Ovary (tissue), 9 donors: ENCODE results near the gene JUNB. TPM values are rescaled to one million over a fixed set of nuclear protein-coding genes. Genes with fewer than 3 reads are reported as not detected.

Experiments
- DNase-seq, 5 donors: peaks; one replicate each; pipeline ENCODE4 v3.0.0-alpha.2; 2019 to 2020
- H3K27ac ChIP-seq, 2 donors: fragments of 200-600 bp; one replicate each; pipeline versions ENCODE4 v1.5.1 to v1.8.0; 2019 to 2022
- H3K27me3 ChIP-seq: fragments of 200-600 bp; one replicate; pipeline ENCODE4 v1.8.0; 2022
- H3K36me3 ChIP-seq: fragments of 200-600 bp; sonication (generic); one replicate; pipeline ENCODE4 v1.5.1; 2019
- H3K4me1 ChIP-seq: one replicate; pipeline ENCODE4 v1.8.1; 2013; ENCODE audit warnings: mild to moderate bottlenecking, moderate library complexity; ENCODE audit not compliant: insufficient read depth
- H3K4me3 ChIP-seq: fragments of 200-600 bp; sonication (generic); one replicate; pipeline ENCODE4 v1.5.1; 2017
- H3K9me3 ChIP-seq, 2 donors: fragments of 200-600 bp in 1 of 2; sonication (generic) in 1 of 2; one replicate each; pipeline versions ENCODE4 v1.5.1 to v1.8.1; 2013 to 2019; ENCODE audit warnings: mild to moderate bottlenecking in 1 of 2, moderate library complexity in 1 of 2
- CTCF ChIP-seq, 3 donors: fragments of 450-650 bp in 2 of 3; fragments of 200-600 bp in 1 of 3; IDR thresholded peaks; one replicate each; pipeline versions ENCODE4 v1.5.1 to v1.8.0; 2016 to 2022; ENCODE audit warnings: antibody characterized with exemption in 3 of 3, mild to moderate bottlenecking in 1 of 3
- EP300 ChIP-seq: sonication (generic); formaldehyde crosslinking; IDR thresholded peaks from one replicate; pipeline ENCODE4 v1.6.1; 2017; ENCODE audit warnings: antibody characterized with exemption
- POLR2A ChIP-seq: fragments of 450-650 bp; IDR thresholded peaks from one replicate; pipeline ENCODE4 v1.6.1; 2017; ENCODE audit warnings: antibody characterized with exemption, mild to moderate bottlenecking, moderate library complexity
- WGBS, 3 donors: extraction: QIAGEN DNeasy Blood & Tissue Kit in 1 of 3; methylation state at CpG; one replicate each; pipeline versions ENCODE4 v1.1.5 to v1.1.7; 2013 to 2017; 5-methylcytosine and 5-hydroxymethylcytosine counted together
- intact Hi-C, 4 donors: fragments of 100-400 bp; cut with DNase I; formaldehyde crosslinking; loops; one replicate each; pipeline versions ENCODE4 v1.11.0 to v1.15.1; 2022 to 2023
- polyA plus RNA-seq, 2 donors: library from polyadenylated mRNA; stranded (reverse); fragments of 200-250 nt in 1 of 2; fragments of 350-450 nt in 1 of 2; fragmentation: Illumina TruSeq in 1 of 2; extraction: RNeasy Lipid Tissue Mini Kit (QIAGEN cat#74804) in 1 of 2; gene quantifications; one replicate each; pipeline ENCODE4 v1.2.3, GENCODE V29; 2013 to 2014
- total RNA-seq, 7 donors: library from RNA; depleted of rRNA in 2 of 7; stranded (reverse); fragments of >200 nt in 2 of 7; fragmentation: NEBNext Ultra II Directional in 3 of 7; extraction: Animal tissue kit (Norgen Biotek cat#: 25700) in 3 of 7; gene quantifications; one replicate each; pipeline versions ENCODE4 v1.1.0 to v1.2.4, GENCODE V29; 2016 to 2023
- donor health status: DM: no; HTN: no; CAD: no; lungs with moderate emphysema.
- donor health status: DM: no; HTN: no; CAD: no.
- donor health status: Bipolar disorder and iron deficiency.
- donor health status: DM: yes; HTN: yes; CAD: no.
- donor health status: DM: no; HTN: no; CAD: no.
- donor health status: DM: yes; HTN: yes; CAD: no.

The JUNB gene
- total and polyA plus RNA-seq, 9 donors, result 6.8 to 3,039 (median 413) TPM

GRCh38 chr19:12769689-12770088 lies 21.6 kb upstream of the JUNB start:
- no peaks in the 10 kb centered on the region for H3K27me3 ChIP-seq
- H3K36me3 ChIP-seq, result no peaks in the 10 kb centered on the region
- 61 to 66% (median 64%) methylated on average over 36 to 37 of the region's 37 CpGs for WGBS, 3 donors
- no peaks in the 10 kb centered on the region for H3K9me3 ChIP-seq
- no peaks in the 10 kb centered on the region for H3K4me1 ChIP-seq
- TF ChIP-seq POLR2A (no peak), CTCF (IDR thresholded peaks at IDR 0.05) (no peak), EP300 (no peak)
- H3K4me3 ChIP-seq, result no peak overlapping the region
- DNase-seq, result no peak
- intact Hi-C loops, result loop anchor here (5.0 kb wide), 3 partner anchors 33 to 78 kb away; partner anchors contain the start of genes PRDX2 (in 3 of the 4), THSD8 (in 3 of the 4) and RNASEH2A (in 1 of the 4)
- no peak overlapping the region for H3K27ac ChIP-seq

GRCh38 chr19:12770922-12771321 lies 20.4 kb upstream of the JUNB start:
- Histone ChIP-seq H3K27me3 (no peaks in the 10 kb centered on the region), H3K36me3 (no peaks in the 10 kb centered on the region), H3K4me1 (peaks cover 4% of the 10 kb centered on the region), H3K27ac (no peak overlapping the region), H3K9me3 (no peaks in the 10 kb centered on the region), H3K4me3 (no peak overlapping the region)
- intact Hi-C loops, result loop anchor here in 1 of 4 donors (5.0 kb wide), 1 partner anchor 36 kb away; the partner anchor contains the start of gene RNASEH2A
- 92 to 96% (median 95%) methylated on average over 13 of the region's 13 CpGs for WGBS, 3 donors
- TF ChIP-seq POLR2A (no peak), CTCF (IDR thresholded peaks at IDR 0.05) (no peak), EP300 (no peak)
- DNase-seq, result no peak

GRCh38 chr19:12772323-12772722 lies 19.0 kb upstream of the JUNB start:
- intact Hi-C loops, result loop anchor here in 1 of 4 donors (5.0 kb wide), 1 partner anchor 35 kb away; the partner anchor contains the start of gene RNASEH2A
- Histone ChIP-seq H3K9me3 (no peaks in the 10 kb centered on the region), H3K4me1 (peaks cover 4% of the 10 kb centered on the region), H3K36me3 (no peaks in the 10 kb centered on the region), H3K27ac (no peak overlapping the region), H3K4me3 (no peak overlapping the region), H3K27me3 (no peaks in the 10 kb centered on the region)
- 58 to 73% (median 61%) methylated on average over 4 of the region's 4 CpGs for WGBS, 3 donors
- TF ChIP-seq POLR2A (no peak), EP300 (no peak), CTCF (IDR thresholded peaks at IDR 0.05) (no peak)
- no peak for DNase-seq

GRCh38 chr19:12773571-12773970 lies 17.7 kb upstream of the JUNB start:
- intact Hi-C loops, result loop anchor here in 1 of 4 donors (5.0 kb wide), 1 partner anchor 34 kb away; the partner anchor contains the start of gene RNASEH2A

More at GRCh38 chr19:12773571-12773970, 17.7 kb upstream of the JUNB start:
- H3K9me3 ChIP-seq, result no peaks in the 10 kb centered on the region
- TF ChIP-seq POLR2A (no peak), CTCF (IDR thresholded peaks at IDR 0.05) (no peak)
- H3K4me1 ChIP-seq, result peaks cover 4% of the 10 kb centered on the region
- 92 to 96% (median 92%) methylated on average over 2 of the region's 2 CpGs for WGBS, 3 donors
- no peaks in the 10 kb centered on the region for H3K36me3 ChIP-seq
- H3K27ac ChIP-seq, result no peak overlapping the region
- no peaks in the 10 kb centered on the region for H3K27me3 ChIP-seq
- no peak for DNase-seq
- no peak overlapping the region for H3K4me3 ChIP-seq
